ENCODE results near the gene EDEM1. TPM values are rescaled to one million over a fixed set of nuclear protein-coding genes. Genes with fewer than 3 reads are reported as not detected.

Gene EDEM1
- polyA plus RNA-seq, 1 donor from 2014 or later, result 13.6 TPM

- no peaks in the 10 kb centered on the region for H3F3A ChIP-seq (ENCODE audit: insufficient read depth, low read length, poor library complexity, severe bottlenecking)
- H3K27ac ChIP-seq (ENCODE audit: low read length), result no peak overlapping the region
- no peak overlapping the region for H3K4me2 ChIP-seq (ENCODE audit: low read length)
- no peak overlapping the region for H3K4me3 ChIP-seq (ENCODE audit: low read length)
- no peak overlapping the region for H3K9ac ChIP-seq (ENCODE audit: low read length)
- H3K79me2 ChIP-seq (replicated peaks; ENCODE audit: insufficient read depth, low read length), result peaks cover 19% of the 10 kb centered on the region
- H3K36me3 ChIP-seq (ENCODE audit: insufficient read depth, low read length), result no peaks in the 10 kb centered on the region
- no peak overlapping the region for H2AFZ ChIP-seq (ENCODE audit: low read depth, low read length)
- H3K27me3 ChIP-seq (ENCODE audit: insufficient read depth, low read depth, low read length), result no peaks in the 10 kb centered on the region
- no peaks in the 10 kb centered on the region for H3K9me3 ChIP-seq (ENCODE audit: low read length)
- H3K9me2 ChIP-seq (ENCODE audit: insufficient read depth, low read length), result no peaks in the 10 kb centered on the region
- TF ChIP-seq MXI1 (conservative IDR thresholded peaks at IDR 0.05; ENCODE audit: poor library complexity, severe bottlenecking), result no peak
- TF ChIP-seq POLR2AphosphoS5 (IDR thresholded peaks at IDR 0.05), result no peak
- no peak for TF ChIP-seq TAF1 (IDR thresholded peaks at IDR 0.05; ENCODE audit: low read depth)
- TF ChIP-seq RAD21 (conservative IDR thresholded peaks at IDR 0.05), result no peak
- TF ChIP-seq EZH2 (IDR thresholded peaks at IDR 0.05; ENCODE audit: borderline replicate concordance, insufficient read depth, low read length, poor library complexity, severe bottlenecking), result no peak
- TF ChIP-seq CTCF (IDR thresholded peaks at IDR 0.05; ENCODE audit: poor library complexity, severe bottlenecking), result no peak
- no peak for TF ChIP-seq SMC3 (conservative IDR thresholded peaks at IDR 0.05; ENCODE audit: poor library complexity)
- no peak for TF ChIP-seq REST (IDR thresholded peaks at IDR 0.05; ENCODE audit: borderline replicate concordance)
- TF ChIP-seq EP300 (conservative IDR thresholded peaks at IDR 0.05; ENCODE audit: poor library complexity, severe bottlenecking), result no peak
- no peaks in the 10 kb centered on the region for H4K20me1 ChIP-seq (ENCODE audit: insufficient read depth)
Measured at GRCh38 chr3:5166846-5167245, 20.7 kb upstream of the EDEM1 start.

- H3K79me2 ChIP-seq (replicated peaks; ENCODE audit: insufficient read depth, low read length), result peaks cover 17% of the 10 kb centered on the region
- H3K4me2 ChIP-seq (ENCODE audit: low read length), result no peak overlapping the region
- no peaks in the 10 kb centered on the region for H4K20me1 ChIP-seq (ENCODE audit: insufficient read depth)
- no peaks in the 10 kb centered on the region for H3K9me2 ChIP-seq (ENCODE audit: insufficient read depth, low read length)
- H3F3A ChIP-seq (ENCODE audit: insufficient read depth, low read length, poor library complexity, severe bottlenecking), result no peaks in the 10 kb centered on the region
- no peak overlapping the region for H3K27ac ChIP-seq (ENCODE audit: low read length)
- no peaks in the 10 kb centered on the region for H3K9me3 ChIP-seq (ENCODE audit: low read length)
- H3K36me3 ChIP-seq (ENCODE audit: insufficient read depth, low read length), result no peaks in the 10 kb centered on the region
- H2AFZ ChIP-seq (ENCODE audit: low read depth, low read length), result no peak overlapping the region
- H3K27me3 ChIP-seq (ENCODE audit: insufficient read depth, low read depth, low read length), result no peaks in the 10 kb centered on the region
- no peak overlapping the region for H3K9ac ChIP-seq (ENCODE audit: low read length)
- H3K4me3 ChIP-seq (ENCODE audit: low read length), result no peak overlapping the region
- TF ChIP-seq SMC3 (conservative IDR thresholded peaks at IDR 0.05; ENCODE audit: poor library complexity) (no peak), EP300 (conservative IDR thresholded peaks at IDR 0.05; ENCODE audit: poor library complexity, severe bottlenecking) (no peak), EZH2 (IDR thresholded peaks at IDR 0.05; ENCODE audit: borderline replicate concordance, insufficient read depth, low read length, poor library complexity, severe bottlenecking) (no peak), POLR2AphosphoS5 (IDR thresholded peaks at IDR 0.05) (no peak), MXI1 (conservative IDR thresholded peaks at IDR 0.05; ENCODE audit: poor library complexity, severe bottlenecking) (no peak), RAD21 (conservative IDR thresholded peaks at IDR 0.05) (no peak), TAF1 (IDR thresholded peaks at IDR 0.05; ENCODE audit: low read depth) (no peak), CTCF (IDR thresholded peaks at IDR 0.05; ENCODE audit: poor library complexity, severe bottlenecking) (no peak), REST (IDR thresholded peaks at IDR 0.05; ENCODE audit: borderline replicate concordance) (no peak)
Measured at GRCh38 chr3:5168110-5168509, 19.4 kb upstream of the EDEM1 start.
